ENCODE data around the gene SUCO. TPM values are rescaled to one million over a fixed set of nuclear protein-coding genes. Genes with fewer than 3 reads are reported as not detected.

Gene SUCO
- total and polyA plus RNA-seq, 2 of the 8 experiments (the other 6 are each of a cell fraction or from before 2014, with no cell fraction given) = 8.3 to 35.8 TPM

DNA sequence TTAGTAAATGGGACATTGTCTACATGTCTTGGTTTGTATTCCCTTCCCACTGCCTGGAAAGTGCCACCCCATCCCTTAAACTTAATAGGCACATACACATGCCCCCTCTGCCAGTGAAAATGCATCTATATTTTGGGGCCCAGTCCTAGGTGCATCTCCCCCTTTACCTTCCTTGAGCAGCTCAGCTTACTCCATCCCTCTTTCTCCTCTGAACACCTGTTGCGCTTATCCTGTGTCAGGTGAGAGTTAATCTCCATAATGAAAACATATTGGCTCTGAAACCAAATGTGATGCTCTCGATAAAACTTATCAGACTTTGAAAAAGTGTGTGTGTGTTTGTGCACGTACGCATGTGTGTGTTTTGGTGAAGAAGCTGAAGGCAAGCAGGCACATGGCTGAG, 15.4 kb upstream of the SUCO start (continued):
- no peak for TF ChIP-seq SIN3A (conservative IDR thresholded peaks at IDR 0.05 in 1 of 2, IDR thresholded peaks at IDR 0.05 in 1 of 2; ENCODE audit: low read depth in 1 of 2, low read length in 2 of 2)
